ENCODE measurements around the gene GAD2.

The GAD2 gene

GRCh38 chr10:26215935-26216584, 514 bp upstream of the GAD2 start (continued):
- TF ChIP-seq ZBTB7A (tag by site-specific recombination; IDR thresholded peaks at IDR 0.05; ENCODE audit: low read depth) (0 out of 2 replicates have a peak, but pooled peaks have one; percentile 18), ZNF626 (tag by site-specific recombination; IDR thresholded peaks at IDR 0.05) (no peak), ZNF169 (tag by site-specific recombination; IDR thresholded peaks at IDR 0.05) (no peak), ZBTB20 (tag by site-specific recombination; IDR thresholded peaks at IDR 0.05) (peak; percentile 62; the same call in 1 of the 2 replicates), ZNF112 (tag by site-specific recombination; IDR thresholded peaks at IDR 0.05) (no peak), ZNF585B (tag by site-specific recombination; IDR thresholded peaks at IDR 0.05) (no peak), ZNF792 (tag by site-specific recombination; IDR thresholded peaks at IDR 0.05) (0 out of 2 replicates have a peak, but pooled peaks have one; percentile 29), ZNF335 (tag by site-specific recombination; conservative IDR thresholded peaks at IDR 0.05) (peak; percentile 84), ZNF202 (tag by site-specific recombination; IDR thresholded peaks at IDR 0.05; ENCODE audit: borderline replicate concordance) (no peak), ZNF645 (tag by site-specific recombination; IDR thresholded peaks at IDR 0.05) (no peak), ZNF561 (tag by site-specific recombination; IDR thresholded peaks at IDR 0.05; ENCODE audit: borderline replicate concordance) (peak; percentile 22; the same call in 1 of the 2 replicates), YY1 (tag by site-specific recombination; IDR thresholded peaks at IDR 0.05) (no peak), KLF16 (tag by site-specific recombination; IDR thresholded peaks at IDR 0.05) (peak; percentile 75; the same call in 1 of the 2 replicates), ZNF654 (tag by site-specific recombination; IDR thresholded peaks at IDR 0.05; ENCODE audit: low read depth) (no peak), ZNF223 (tag by site-specific recombination; IDR thresholded peaks at IDR 0.05) (no peak), ZNF19 (tag by site-specific recombination; IDR thresholded peaks at IDR 0.05; ENCODE audit: low read depth) (no peak), ZNF677 (tag by site-specific recombination; IDR thresholded peaks at IDR 0.05) (no peak), ZNF184 (tag by site-specific recombination; IDR thresholded peaks at IDR 0.05) (no peak), AEBP2 (tag by site-specific recombination; IDR thresholded peaks at IDR 0.05; ENCODE audit: borderline replicate concordance) (no peak), TRIM28 (IDR thresholded peaks at IDR 0.05; ENCODE audit: borderline replicate concordance, low read length) (no peak), ZNF292 (tag by site-specific recombination; IDR thresholded peaks at IDR 0.05; ENCODE audit: borderline replicate concordance, low read depth) (no peak)
- TF ChIP-seq, protein P1, sequence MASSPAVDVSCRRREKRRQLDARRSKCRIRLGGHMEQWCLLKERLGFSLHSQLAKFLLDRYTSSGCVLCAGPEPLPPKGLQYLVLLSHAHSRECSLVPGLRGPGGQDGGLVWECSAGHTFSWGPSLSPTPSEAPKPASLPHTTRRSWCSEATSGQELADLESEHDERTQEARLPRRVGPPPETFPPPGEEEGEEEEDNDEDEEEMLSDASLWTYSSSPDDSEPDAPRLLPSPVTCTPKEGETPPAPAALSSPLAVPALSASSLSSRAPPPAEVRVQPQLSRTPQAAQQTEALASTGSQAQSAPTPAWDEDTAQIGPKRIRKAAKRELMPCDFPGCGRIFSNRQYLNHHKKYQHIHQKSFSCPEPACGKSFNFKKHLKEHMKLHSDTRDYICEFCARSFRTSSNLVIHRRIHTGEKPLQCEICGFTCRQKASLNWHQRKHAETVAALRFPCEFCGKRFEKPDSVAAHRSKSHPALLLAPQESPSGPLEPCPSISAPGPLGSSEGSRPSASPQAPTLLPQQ (tag by site-specific recombination; IDR thresholded peaks at IDR 0.05): peak; percentile 59; the same call in 1 of the 2 replicates
- TF ChIP-seq, protein P2, sequence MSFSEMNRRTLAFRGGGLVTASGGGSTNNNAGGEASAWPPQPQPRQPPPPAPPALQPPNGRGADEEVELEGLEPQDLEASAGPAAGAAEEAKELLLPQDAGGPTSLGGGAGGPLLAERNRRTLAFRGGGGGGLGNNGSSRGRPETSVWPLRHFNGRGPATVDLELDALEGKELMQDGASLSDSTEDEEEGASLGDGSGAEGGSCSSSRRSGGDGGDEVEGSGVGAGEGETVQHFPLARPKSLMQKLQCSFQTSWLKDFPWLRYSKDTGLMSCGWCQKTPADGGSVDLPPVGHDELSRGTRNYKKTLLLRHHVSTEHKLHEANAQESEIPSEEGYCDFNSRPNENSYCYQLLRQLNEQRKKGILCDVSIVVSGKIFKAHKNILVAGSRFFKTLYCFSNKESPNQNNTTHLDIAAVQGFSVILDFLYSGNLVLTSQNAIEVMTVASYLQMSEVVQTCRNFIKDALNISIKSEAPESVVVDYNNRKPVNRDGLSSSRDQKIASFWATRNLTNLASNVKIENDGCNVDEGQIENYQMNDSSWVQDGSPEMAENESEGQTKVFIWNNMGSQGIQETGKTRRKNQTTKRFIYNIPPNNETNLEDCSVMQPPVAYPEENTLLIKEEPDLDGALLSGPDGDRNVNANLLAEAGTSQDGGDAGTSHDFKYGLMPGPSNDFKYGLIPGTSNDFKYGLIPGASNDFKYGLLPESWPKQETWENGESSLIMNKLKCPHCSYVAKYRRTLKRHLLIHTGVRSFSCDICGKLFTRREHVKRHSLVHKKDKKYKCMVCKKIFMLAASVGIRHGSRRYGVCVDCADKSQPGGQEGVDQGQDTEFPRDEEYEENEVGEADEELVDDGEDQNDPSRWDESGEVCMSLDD (tag by site-specific recombination; IDR thresholded peaks at IDR 0.05): 0 out of 2 replicates have a peak, but pooled peaks have one; percentile 48
- TF ChIP-seq, protein P3, sequence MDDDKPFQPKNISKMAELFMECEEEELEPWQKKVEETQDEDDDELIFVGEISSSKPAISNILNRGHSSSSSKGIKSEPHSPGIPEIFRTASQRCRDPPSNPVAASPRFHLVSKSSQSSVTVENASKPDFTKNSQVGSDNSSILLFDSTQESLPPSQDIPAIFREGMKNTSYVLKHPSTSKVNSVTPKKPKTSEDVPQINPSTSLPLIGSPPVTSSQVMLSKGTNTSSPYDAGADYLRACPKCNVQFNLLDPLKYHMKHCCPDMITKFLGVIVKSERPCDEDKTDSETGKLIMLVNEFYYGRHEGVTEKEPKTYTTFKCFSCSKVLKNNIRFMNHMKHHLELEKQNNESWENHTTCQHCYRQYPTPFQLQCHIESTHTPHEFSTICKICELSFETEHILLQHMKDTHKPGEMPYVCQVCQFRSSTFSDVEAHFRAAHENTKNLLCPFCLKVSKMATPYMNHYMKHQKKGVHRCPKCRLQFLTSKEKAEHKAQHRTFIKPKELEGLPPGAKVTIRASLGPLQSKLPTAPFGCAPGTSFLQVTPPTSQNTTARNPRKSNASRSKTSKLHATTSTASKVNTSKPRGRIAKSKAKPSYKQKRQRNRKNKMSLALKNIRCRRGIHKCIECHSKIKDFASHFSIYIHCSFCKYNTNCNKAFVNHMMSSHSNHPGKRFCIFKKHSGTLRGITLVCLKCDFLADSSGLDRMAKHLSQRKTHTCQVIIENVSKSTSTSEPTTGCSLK (tag by site-specific recombination; IDR thresholded peaks at IDR 0.05): no peak
- TF ChIP-seq, protein P4, sequence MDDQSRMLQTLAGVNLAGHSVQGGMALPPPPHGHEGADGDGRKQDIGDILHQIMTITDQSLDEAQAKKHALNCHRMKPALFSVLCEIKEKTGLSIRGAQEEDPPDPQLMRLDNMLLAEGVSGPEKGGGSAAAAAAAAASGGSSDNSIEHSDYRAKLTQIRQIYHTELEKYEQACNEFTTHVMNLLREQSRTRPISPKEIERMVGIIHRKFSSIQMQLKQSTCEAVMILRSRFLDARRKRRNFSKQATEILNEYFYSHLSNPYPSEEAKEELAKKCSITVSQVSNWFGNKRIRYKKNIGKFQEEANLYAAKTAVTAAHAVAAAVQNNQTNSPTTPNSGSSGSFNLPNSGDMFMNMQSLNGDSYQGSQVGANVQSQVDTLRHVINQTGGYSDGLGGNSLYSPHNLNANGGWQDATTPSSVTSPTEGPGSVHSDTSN (CRISPR knock-in tag; IDR thresholded peaks at IDR 0.05): peak; percentile 21
- TF ChIP-seq, protein P5, sequence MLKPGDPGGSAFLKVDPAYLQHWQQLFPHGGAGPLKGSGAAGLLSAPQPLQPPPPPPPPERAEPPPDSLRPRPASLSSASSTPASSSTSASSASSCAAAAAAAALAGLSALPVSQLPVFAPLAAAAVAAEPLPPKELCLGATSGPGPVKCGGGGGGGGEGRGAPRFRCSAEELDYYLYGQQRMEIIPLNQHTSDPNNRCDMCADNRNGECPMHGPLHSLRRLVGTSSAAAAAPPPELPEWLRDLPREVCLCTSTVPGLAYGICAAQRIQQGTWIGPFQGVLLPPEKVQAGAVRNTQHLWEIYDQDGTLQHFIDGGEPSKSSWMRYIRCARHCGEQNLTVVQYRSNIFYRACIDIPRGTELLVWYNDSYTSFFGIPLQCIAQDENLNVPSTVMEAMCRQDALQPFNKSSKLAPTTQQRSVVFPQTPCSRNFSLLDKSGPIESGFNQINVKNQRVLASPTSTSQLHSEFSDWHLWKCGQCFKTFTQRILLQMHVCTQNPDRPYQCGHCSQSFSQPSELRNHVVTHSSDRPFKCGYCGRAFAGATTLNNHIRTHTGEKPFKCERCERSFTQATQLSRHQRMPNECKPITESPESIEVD (tag by site-specific recombination; IDR thresholded peaks at IDR 0.05): no peak

Data from HEK293 (cell line).